ENCODE data around the gene UBE2O.

Gene UBE2O

DNA sequence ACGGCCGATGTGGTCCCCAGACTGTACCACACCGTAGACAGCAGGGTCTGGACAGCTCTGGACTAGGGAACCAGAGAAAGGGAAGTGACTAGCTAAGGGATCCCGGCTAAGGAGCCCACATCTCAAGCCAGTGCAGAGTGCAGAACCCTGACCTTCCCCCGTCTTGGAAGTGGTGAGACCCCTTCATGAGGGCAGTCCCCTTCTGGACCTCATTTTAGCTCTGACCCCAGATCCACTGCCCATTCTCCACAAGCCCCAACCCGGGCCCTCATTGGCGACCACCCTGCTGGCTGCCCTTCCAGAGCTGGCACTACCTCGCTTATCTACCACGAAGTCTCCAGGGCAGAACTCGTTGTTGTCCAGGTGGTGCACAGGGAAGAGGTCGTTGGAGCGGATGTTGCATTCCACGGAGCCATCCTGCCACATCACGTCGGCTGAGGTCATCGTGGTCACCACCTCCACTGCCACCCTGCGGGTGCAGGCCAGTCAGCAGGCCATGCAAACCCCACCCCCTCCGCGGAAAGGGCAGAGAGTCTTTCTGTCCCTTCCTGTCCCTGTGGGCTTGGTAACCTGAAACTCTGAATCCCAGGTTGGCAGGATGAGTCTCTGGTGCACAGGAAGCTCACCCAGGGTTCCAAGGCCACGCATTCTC is 54.3 kb downstream of the UBE2O start:
- no peaks in the 10 kb centered on the region for H3F3A ChIP-seq (ENCODE audit: insufficient read depth, low read length)
- no peaks in the 10 kb centered on the region for H4K20me1 ChIP-seq (ENCODE audit: insufficient read depth, low read length)
- H2AFZ ChIP-seq (ENCODE audit: low read length): no peak overlapping the region
- H3K36me3 ChIP-seq (replicated peaks; ENCODE audit: insufficient read depth, low read length): peaks cover 3% of the 10 kb centered on the region; the same call in 1 of the 2 replicates
- TF ChIP-seq, protein P1, sequence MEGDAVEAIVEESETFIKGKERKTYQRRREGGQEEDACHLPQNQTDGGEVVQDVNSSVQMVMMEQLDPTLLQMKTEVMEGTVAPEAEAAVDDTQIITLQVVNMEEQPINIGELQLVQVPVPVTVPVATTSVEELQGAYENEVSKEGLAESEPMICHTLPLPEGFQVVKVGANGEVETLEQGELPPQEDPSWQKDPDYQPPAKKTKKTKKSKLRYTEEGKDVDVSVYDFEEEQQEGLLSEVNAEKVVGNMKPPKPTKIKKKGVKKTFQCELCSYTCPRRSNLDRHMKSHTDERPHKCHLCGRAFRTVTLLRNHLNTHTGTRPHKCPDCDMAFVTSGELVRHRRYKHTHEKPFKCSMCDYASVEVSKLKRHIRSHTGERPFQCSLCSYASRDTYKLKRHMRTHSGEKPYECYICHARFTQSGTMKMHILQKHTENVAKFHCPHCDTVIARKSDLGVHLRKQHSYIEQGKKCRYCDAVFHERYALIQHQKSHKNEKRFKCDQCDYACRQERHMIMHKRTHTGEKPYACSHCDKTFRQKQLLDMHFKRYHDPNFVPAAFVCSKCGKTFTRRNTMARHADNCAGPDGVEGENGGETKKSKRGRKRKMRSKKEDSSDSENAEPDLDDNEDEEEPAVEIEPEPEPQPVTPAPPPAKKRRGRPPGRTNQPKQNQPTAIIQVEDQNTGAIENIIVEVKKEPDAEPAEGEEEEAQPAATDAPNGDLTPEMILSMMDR (IDR thresholded peaks at IDR 0.05; ENCODE audit: low read length): no peak
- TF ChIP-seq EZH2phosphoT487 (IDR thresholded peaks at IDR 0.05; ENCODE audit: low read length) (no peak), EZH2 (optimal IDR thresholded peaks at IDR 0.05; ENCODE audit: low read depth, low read length) (no peak)
- no peaks in the 10 kb centered on the region for H3K79me2 ChIP-seq (ENCODE audit: low read length)
- H3K9me2 ChIP-seq (replicated peaks; ENCODE audit: insufficient read depth, low read length): no peaks in the 10 kb centered on the region
- no peak overlapping the region for H3K9ac ChIP-seq (ENCODE audit: low read length)
- H3K27ac ChIP-seq (ENCODE audit: low read length): no peak overlapping the region
- no peak overlapping the region for H3K4me2 ChIP-seq (ENCODE audit: low read depth, low read length)
- no peak for DNase-seq
- H3K27me3 ChIP-seq (replicated peaks; ENCODE audit: insufficient read depth, low read length): no peaks in the 10 kb centered on the region
- H3K9me3 ChIP-seq (replicated peaks; ENCODE audit: insufficient read depth, low read length): no peaks in the 10 kb centered on the region
- no peak overlapping the region for H3K4me3 ChIP-seq (ENCODE audit: low read length)
- no peaks in the 10 kb centered on the region for H3K4me1 ChIP-seq (ENCODE audit: low read length)

DNA sequence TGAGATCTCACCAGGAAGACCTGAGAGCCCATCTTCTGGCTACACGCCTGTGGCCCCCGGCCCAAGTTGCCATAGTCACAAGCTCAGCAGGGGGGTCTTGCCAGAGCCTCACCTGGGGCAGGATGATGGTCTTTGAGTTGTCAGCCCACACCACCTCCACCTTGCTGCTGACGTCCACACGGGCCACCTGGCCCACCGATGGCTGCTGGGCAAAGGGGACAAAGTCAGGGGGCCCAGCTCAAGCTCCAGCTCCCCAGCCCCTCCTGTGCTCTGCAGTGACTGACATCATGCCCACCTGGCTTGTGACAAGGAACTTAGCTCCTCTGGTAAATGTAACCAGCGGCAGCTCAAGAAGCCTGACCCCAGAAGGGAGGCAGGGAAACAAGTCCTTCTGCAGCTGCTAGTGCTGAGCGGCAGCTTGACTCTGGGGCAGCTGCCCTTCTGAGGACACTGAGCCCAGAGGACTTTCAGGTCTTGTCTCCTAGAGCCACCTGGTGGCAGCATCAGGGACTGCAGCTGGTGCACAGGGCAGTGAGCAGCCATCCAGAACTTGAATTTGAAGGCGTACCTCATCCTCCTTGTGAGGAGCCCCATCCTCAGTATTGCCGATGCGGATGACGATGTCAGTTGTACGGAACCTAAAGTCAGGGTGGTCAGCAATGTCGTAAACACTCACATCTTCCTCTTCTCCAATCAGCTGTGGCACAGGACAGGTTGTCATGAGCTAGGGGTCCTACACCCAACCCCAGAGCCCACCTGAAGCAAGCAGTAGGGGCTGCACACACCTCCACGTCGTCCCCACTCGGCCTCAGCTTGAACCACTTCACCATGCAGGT is 55.0 kb downstream of the UBE2O start:
- Histone ChIP-seq H3K4me2 (ENCODE audit: low read depth, low read length) (no peak overlapping the region), H3K79me2 (ENCODE audit: low read length) (no peaks in the 10 kb centered on the region), H3K27me3 (replicated peaks; ENCODE audit: insufficient read depth, low read length) (no peaks in the 10 kb centered on the region), H4K20me1 (ENCODE audit: insufficient read depth, low read length) (no peaks in the 10 kb centered on the region), H3K9me2 (replicated peaks; ENCODE audit: insufficient read depth, low read length) (no peaks in the 10 kb centered on the region), H3K4me1 (ENCODE audit: low read length) (no peaks in the 10 kb centered on the region), H3K4me3 (ENCODE audit: low read length) (no peak overlapping the region), H3K27ac (ENCODE audit: low read length) (no peak overlapping the region), H3K9me3 (replicated peaks; ENCODE audit: insufficient read depth, low read length) (no peaks in the 10 kb centered on the region), H3K36me3 (replicated peaks; ENCODE audit: insufficient read depth, low read length) (peaks cover 3% of the 10 kb centered on the region; the same call in 1 of the 2 replicates), H3K9ac (ENCODE audit: low read length) (no peak overlapping the region), H3F3A (ENCODE audit: insufficient read depth, low read length) (no peaks in the 10 kb centered on the region), H2AFZ (ENCODE audit: low read length) (no peak overlapping the region)
- no peak for TF ChIP-seq EZH2 (optimal IDR thresholded peaks at IDR 0.05; ENCODE audit: low read depth, low read length)
- TF ChIP-seq, protein P1 (IDR thresholded peaks at IDR 0.05; ENCODE audit: low read length): peak; percentile 97
- peak; percentile 81 for DNase-seq

DNA sequence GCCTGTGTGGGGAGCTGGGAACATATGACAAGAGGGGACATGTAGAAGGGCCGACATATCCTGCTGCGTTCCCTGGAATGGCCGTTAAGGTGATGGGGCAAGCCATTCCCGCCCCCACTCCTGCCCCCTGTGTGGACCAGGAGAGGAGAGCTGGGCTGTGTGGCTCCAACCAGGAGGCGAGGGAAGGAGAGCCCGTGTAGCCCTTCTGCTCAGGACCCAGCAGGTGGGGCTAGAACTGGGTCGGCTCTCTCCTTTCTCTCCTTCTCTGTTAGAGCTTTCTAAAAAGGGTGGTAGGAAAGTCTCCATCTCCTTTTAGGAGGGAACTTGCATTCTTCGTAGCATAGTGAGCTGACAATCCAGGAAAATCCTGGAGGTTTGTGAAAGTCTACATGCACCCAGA is 55.8 kb downstream of the UBE2O start:
- no peak overlapping the region for H3K27ac ChIP-seq (ENCODE audit: low read length)
- no peaks in the 10 kb centered on the region for H4K20me1 ChIP-seq (ENCODE audit: insufficient read depth, low read length)
- no peak overlapping the region for H2AFZ ChIP-seq (ENCODE audit: low read length)
- no peaks in the 10 kb centered on the region for H3K9me2 ChIP-seq (replicated peaks; ENCODE audit: insufficient read depth, low read length)
- H3K4me3 ChIP-seq (ENCODE audit: low read length): no peak overlapping the region
- no peaks in the 10 kb centered on the region for H3K27me3 ChIP-seq (replicated peaks; ENCODE audit: insufficient read depth, low read length)
- H3K79me2 ChIP-seq (ENCODE audit: low read length): no peaks in the 10 kb centered on the region
- H3K36me3 ChIP-seq (replicated peaks; ENCODE audit: insufficient read depth, low read length): peaks cover 3% of the 10 kb centered on the region; the same call in 1 of the 2 replicates
- no peaks in the 10 kb centered on the region for H3K4me1 ChIP-seq (ENCODE audit: low read length)
- DNase-seq: no peak
- no peaks in the 10 kb centered on the region for H3F3A ChIP-seq (ENCODE audit: insufficient read depth, low read length)
- no peaks in the 10 kb centered on the region for H3K9me3 ChIP-seq (replicated peaks; ENCODE audit: insufficient read depth, low read length)
- no peak overlapping the region for H3K9ac ChIP-seq (ENCODE audit: low read length)
- H3K4me2 ChIP-seq (ENCODE audit: low read depth, low read length): no peak overlapping the region
- TF ChIP-seq EZH2phosphoT487 (IDR thresholded peaks at IDR 0.05; ENCODE audit: low read length): no peak
- TF ChIP-seq EZH2 (optimal IDR thresholded peaks at IDR 0.05; ENCODE audit: low read depth, low read length): no peak
- TF ChIP-seq, protein P1 (IDR thresholded peaks at IDR 0.05; ENCODE audit: low read length): no peak

Measured in MM.1S (cell line).